Osteoblast (primary cell): Measurements from ENCODE around the gene SCP2. TPM values are rescaled to one million over a fixed set of nuclear protein-coding genes. Genes with fewer than 3 reads are reported as not detected.

Experiments
- DNase-seq: peaks from one replicate; pipeline ENCODE4 v3.0.0; 2011; ENCODE audit warnings: low spot score, mixed read lengths; ENCODE audit not compliant: insufficient read length; ENCODE audit errors: missing footprints
- H2AFZ ChIP-seq: 2 replicates; pipeline ENCODE4 v1.6.0; 2011; ENCODE audit warnings: mild to moderate bottlenecking, low read length
- H3K27ac ChIP-seq: 2 replicates; pipeline ENCODE4 v1.5.1; 2011; ENCODE audit warnings: mild to moderate bottlenecking, low read depth, low read length, moderate library complexity
- H3K27me3 ChIP-seq: 2 replicates; pipeline ENCODE4 v1.6.0; 2012; ENCODE audit warnings: mild to moderate bottlenecking, control low read depth, inconsistent platforms, low read length, moderate library complexity; ENCODE audit not compliant: insufficient read depth
- H3K36me3 ChIP-seq: 2 replicates; pipeline ENCODE4 v1.5.1; 2011; ENCODE audit warnings: mild to moderate bottlenecking, low read length, control low read depth, moderate library complexity; ENCODE audit not compliant: insufficient read depth
- H3K4me1 ChIP-seq: 2 replicates; pipeline ENCODE4 v1.5.1; 2011; ENCODE audit warnings: mild to moderate bottlenecking, low read length, control low read depth, moderate library complexity; ENCODE audit not compliant: insufficient read depth
- H3K4me2 ChIP-seq: 2 replicates; pipeline ENCODE4 v1.6.0; 2011; ENCODE audit warnings: mild to moderate bottlenecking, low read length; ENCODE audit not compliant: insufficient read depth
- H3K4me3 ChIP-seq: fragments of 200-600 bp; sonication (generic); 3 replicates; pipeline ENCODE4 v1.5.1; 2012; ENCODE audit warnings: mild to moderate bottlenecking, low read length, inconsistent platforms; ENCODE audit not compliant: insufficient read depth
- H3K79me2 ChIP-seq: 2 replicates; pipeline ENCODE4 v1.6.0; 2012; ENCODE audit warnings: mild to moderate bottlenecking, low read length, control low read depth, inconsistent platforms; ENCODE audit not compliant: insufficient read depth
- H3K9me3 ChIP-seq: 2 replicates; pipeline ENCODE4 v1.5.1; 2011; ENCODE audit warnings: low read depth, low read length, control low read depth
- H4K20me1 ChIP-seq: 2 replicates; pipeline ENCODE4 v1.6.0; 2012; ENCODE audit warnings: mild to moderate bottlenecking, low read length, control low read depth; ENCODE audit not compliant: insufficient read depth
- CTCF ChIP-seq: IDR thresholded peaks from 2 replicates; pipeline ENCODE4 v1.5.1; 2011; ENCODE audit warnings: mild to moderate bottlenecking, low read depth, low read length, moderate library complexity; ENCODE audit errors: extremely low read depth
- total RNA-seq: library from RNA; depleted of rRNA; stranded (reverse); fragments of >200 nt; gene quantifications from 2 replicates; pipeline ENCODE4 v1.2.3, GENCODE V29; 2012

The SCP2 gene
- total RNA-seq, 1 donor = 171 TPM

DNA sequence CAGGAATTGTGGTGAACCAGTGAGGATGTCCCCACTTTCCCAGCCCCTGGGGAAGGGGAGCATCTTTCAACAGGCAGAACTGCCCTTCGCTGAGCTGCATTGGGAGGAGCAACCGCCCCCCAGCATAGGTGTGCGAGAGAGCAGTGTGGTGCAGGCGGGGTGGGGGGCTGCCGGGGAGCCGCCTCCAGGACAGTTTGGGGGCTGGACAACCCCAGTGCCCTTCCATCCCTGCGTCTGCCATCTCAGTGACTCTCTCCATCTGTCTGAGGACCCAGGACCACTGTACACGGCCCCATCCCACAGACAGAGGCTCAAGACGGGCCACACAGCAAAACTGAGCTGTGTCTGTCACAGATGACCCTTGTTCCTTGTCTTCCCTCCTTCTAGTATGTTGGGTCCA is 149.1 kb downstream of the SCP2 start:
- H4K20me1 ChIP-seq = no peaks in the 10 kb centered on the region
- H3K36me3 ChIP-seq = no peaks in the 10 kb centered on the region
- no peak overlapping the region for H3K4me3 ChIP-seq
- no peaks in the 10 kb centered on the region for H3K27me3 ChIP-seq
- no peak for TF ChIP-seq CTCF
- no peaks in the 10 kb centered on the region for H3K79me2 ChIP-seq
- no peak overlapping the region for H2AFZ ChIP-seq
- H3K9me3 ChIP-seq = no peaks in the 10 kb centered on the region
- peak; percentile 71 for DNase-seq
- no peak overlapping the region for H3K27ac ChIP-seq
- H3K4me1 ChIP-seq = no peaks in the 10 kb centered on the region
- no peak overlapping the region for H3K4me2 ChIP-seq

- Histone ChIP-seq H3K36me3 (no peaks in the 10 kb centered on the region), H3K4me2 (no peak overlapping the region), H3K27me3 (no peaks in the 10 kb centered on the region), H2AFZ (no peak overlapping the region), H3K9me3 (no peaks in the 10 kb centered on the region), H3K27ac (no peak overlapping the region), H3K79me2 (no peaks in the 10 kb centered on the region), H3K4me3 (no peak overlapping the region), H4K20me1 (no peaks in the 10 kb centered on the region), H3K4me1 (no peaks in the 10 kb centered on the region)
- TF ChIP-seq CTCF = no peak
- DNase-seq = no peak
Observed at GRCh38 chr1:53076721-53077598, 149.9 kb downstream of the SCP2 start.

DNA sequence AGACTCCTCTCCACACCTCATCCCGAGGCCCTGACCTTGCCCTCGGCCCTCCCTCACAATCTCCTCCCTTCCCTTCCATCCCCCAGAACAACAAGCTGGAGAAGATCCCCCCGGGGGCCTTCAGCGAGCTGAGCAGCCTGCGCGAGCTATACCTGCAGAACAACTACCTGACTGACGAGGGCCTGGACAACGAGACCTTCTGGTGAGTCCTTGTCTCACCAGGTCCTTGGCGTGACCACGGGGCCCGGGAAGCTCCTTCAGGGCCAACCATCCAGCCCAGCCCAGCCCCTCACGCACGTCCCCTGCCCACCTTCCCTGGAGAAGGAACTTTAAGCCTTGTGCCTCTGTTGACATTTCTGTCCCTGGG is 150.5 kb downstream of the SCP2 start:
- no peak for DNase-seq
- Histone ChIP-seq H3K9me3 (no peaks in the 10 kb centered on the region), H3K4me2 (no peak overlapping the region), H3K36me3 (no peaks in the 10 kb centered on the region), H3K4me3 (no peak overlapping the region), H4K20me1 (no peaks in the 10 kb centered on the region), H2AFZ (no peak overlapping the region), H3K27me3 (no peaks in the 10 kb centered on the region), H3K79me2 (no peaks in the 10 kb centered on the region), H3K4me1 (no peaks in the 10 kb centered on the region), H3K27ac (no peak overlapping the region)
- TF ChIP-seq CTCF = no peak

- no peaks in the 10 kb centered on the region for H4K20me1 ChIP-seq
- no peaks in the 10 kb centered on the region for H3K79me2 ChIP-seq
- no peaks in the 10 kb centered on the region for H3K36me3 ChIP-seq
- no peak overlapping the region for H2AFZ ChIP-seq
- no peak overlapping the region for H3K4me2 ChIP-seq
- H3K9me3 ChIP-seq = no peaks in the 10 kb centered on the region
- no peak for TF ChIP-seq CTCF
- no peak overlapping the region for H3K27ac ChIP-seq
- no peak overlapping the region for H3K4me3 ChIP-seq
- peak; percentile 46 for DNase-seq
- no peaks in the 10 kb centered on the region for H3K4me1 ChIP-seq
- no peaks in the 10 kb centered on the region for H3K27me3 ChIP-seq
Observed at GRCh38 chr1:53078333-53079101, 151.4 kb downstream of the SCP2 start.
